Omental fat pad (tissue), 4 donors: ENCODE results near the gene SH3BGRL2. TPM values are rescaled to one million over a fixed set of nuclear protein-coding genes. Genes with fewer than 3 reads are reported as not detected.
A peak's percentile ranks its signal among the peaks of the same experiment; 100 is the strongest.

Experiments
- ATAC-seq: fragments of 150-250 bp; one replicate; pipeline ENCODE4 v1.9.1; 2016; ENCODE audit warnings: mild to moderate bottlenecking, moderate library complexity; ENCODE audit not compliant: low FRiP score
- DNase-seq: peaks from one replicate; pipeline ENCODE4 v3.0.0-alpha.2; 2019; ENCODE audit warnings: low spot score
- total RNA-seq, 4 donors: library from RNA; depleted of rRNA; stranded (reverse); fragments of >200 nt; gene quantifications; one replicate each; pipeline ENCODE4 v1.1.0, GENCODE V29; 2016
- TF ChIP-seq, protein P1 (sequence below), 3 donors: fragments of 450-650 bp; IDR thresholded peaks; one replicate each; pipeline ENCODE4 v1.5.1; 2016 to 2017; ENCODE audit warnings: antibody characterized with exemption in 3 of 3, mild to moderate bottlenecking in 3 of 3, moderate library complexity in 2 of 3

The SH3BGRL2 gene
- total RNA-seq, 4 donors from 2014 or later, result 22.9 to 179 (median 39.0) TPM

GRCh38 chr6:79713701-79714322 is 82.7 kb downstream of the SH3BGRL2 start:
- peak; percentile 62 for ATAC-seq

GRCh38 chr6:79717989-79718388 is 86.9 kb downstream of the SH3BGRL2 start:
- ATAC-seq, result no peak
- TF ChIP-seq, protein P1, sequence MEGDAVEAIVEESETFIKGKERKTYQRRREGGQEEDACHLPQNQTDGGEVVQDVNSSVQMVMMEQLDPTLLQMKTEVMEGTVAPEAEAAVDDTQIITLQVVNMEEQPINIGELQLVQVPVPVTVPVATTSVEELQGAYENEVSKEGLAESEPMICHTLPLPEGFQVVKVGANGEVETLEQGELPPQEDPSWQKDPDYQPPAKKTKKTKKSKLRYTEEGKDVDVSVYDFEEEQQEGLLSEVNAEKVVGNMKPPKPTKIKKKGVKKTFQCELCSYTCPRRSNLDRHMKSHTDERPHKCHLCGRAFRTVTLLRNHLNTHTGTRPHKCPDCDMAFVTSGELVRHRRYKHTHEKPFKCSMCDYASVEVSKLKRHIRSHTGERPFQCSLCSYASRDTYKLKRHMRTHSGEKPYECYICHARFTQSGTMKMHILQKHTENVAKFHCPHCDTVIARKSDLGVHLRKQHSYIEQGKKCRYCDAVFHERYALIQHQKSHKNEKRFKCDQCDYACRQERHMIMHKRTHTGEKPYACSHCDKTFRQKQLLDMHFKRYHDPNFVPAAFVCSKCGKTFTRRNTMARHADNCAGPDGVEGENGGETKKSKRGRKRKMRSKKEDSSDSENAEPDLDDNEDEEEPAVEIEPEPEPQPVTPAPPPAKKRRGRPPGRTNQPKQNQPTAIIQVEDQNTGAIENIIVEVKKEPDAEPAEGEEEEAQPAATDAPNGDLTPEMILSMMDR (IDR thresholded peaks at IDR 0.05), result no peak
- no peak for DNase-seq

More at GRCh38 chr6:79713701-79714322, 82.7 kb downstream of the SH3BGRL2 start:
- peak; percentile 26 for DNase-seq
- TF ChIP-seq, protein P1 (IDR thresholded peaks at IDR 0.05), result no peak

GRCh38 chr6:79718509-79719247 is 87.5 kb downstream of the SH3BGRL2 start:
- no peak for ATAC-seq
- TF ChIP-seq, protein P1 (IDR thresholded peaks at IDR 0.05), result no peak
- no peak for DNase-seq

DNA sequence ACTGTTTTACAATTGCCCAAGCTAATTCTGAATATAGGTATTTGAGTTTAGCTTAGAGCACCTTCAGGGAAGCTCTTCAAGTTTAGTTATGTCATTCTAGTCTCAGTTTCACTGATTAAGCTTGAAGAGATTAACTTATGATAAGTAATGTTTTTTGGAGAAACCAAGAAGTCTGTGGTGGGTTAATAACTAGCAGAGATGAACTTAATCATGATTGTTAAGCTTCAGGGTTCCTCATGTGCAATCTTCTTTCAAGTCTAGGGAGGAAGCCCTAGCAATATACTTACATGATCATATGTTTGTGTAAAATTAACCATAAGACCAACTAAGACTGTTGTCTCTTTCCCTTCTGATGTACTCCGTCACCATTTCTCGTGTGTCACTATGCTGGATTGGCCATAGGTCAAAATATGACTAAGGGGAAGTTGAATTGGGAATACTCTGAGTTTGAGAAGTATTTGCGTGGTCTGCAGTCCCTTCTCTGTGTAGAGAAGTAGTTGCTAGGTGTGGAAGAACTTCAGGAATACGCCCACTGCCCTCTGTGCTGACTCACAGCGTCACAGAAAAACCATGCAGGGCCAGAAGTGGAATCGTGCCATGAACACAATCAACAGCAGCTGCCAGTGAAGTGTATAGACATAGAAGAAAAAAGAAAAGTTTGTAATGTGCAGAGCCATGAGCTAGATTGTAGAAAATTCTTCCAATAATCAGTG is 88.3 kb downstream of the SH3BGRL2 start:
- TF ChIP-seq, protein P1 (IDR thresholded peaks at IDR 0.05), result no peak
- DNase-seq, result no peak
- no peak for ATAC-seq

- TF ChIP-seq, protein P1 (IDR thresholded peaks at IDR 0.05), result no peak
- ATAC-seq (no peak), DNase-seq (no peak)
These were observed 93.7 kb downstream of the SH3BGRL2 start for GRCh38 chr6:79724816-79725215.

- TF ChIP-seq, protein P1 (IDR thresholded peaks at IDR 0.05), result no peak
- DNase-seq (no peak), ATAC-seq (no peak)
These were observed 100.3 kb downstream of the SH3BGRL2 start for GRCh38 chr6:79731471-79731870.
